Measurements from ENCODE around the gene PLCG2.
"Not testable (repeated sequence)": the region's sequence is repeated elsewhere in the genome, so short reads cannot be mapped to it uniquely, and the experiment has no call there.

PLCG2 gene

DNA sequence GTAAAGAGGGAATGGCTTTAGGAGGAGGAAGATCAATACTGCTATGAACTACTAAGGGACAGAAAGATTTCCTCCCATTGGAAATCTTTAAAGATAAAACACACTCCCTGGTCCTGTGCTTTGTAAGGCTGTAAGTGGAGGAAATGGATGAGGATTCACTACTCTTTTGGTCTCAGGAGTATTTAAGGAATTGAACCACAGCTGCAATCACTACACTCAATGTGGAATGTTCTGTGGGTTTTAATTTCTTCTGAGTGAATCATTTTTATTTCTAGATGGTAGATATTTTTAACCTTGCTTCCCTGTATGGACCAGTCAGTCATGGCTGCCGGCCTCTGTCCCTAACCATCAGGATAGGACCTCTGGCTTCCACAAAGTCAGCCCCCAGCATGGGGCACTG lies 166.6 kb downstream of the PLCG2 start:
- no peak for DNase-seq

DNA sequence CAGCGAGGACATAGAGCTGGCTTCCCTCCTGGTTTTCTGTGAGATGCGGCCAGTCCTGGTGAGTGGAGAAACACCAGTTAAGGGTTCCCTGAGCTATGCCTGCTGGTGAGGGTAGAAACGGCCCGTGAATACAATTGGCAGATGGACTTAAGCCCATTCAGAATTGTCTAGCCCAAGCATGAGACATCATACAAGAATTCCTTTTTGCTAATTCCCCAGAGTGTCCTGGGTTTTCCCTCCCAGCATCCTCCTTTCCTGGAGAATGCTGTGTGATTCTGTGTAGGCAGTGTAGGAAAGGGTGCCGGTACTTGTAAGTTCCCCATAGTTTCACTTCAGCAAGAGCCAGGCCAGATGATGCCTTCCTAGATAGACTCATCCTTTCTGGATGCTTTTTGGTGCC lies 167.1 kb downstream of the PLCG2 start:
- no peak for DNase-seq

DNA sequence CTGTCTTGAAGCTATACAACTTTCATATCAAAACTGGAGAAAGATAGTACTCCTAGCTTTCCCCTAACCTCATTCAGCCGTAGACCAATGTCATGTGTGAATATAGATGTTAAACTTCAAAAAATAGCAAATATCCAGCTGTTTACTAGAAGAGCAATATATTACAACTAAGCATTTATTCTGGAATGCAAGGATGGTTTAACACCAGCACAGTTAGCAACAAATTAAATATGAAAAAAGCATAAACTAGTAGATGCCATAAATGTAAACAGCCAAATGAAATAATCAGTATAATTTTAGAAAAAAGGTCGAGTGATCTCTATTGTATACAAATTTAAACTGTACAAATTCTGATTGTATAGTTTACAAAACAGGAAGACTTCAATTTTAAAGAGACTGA lies 172.5 kb downstream of the PLCG2 start:
- DNase-seq: no peak

DNA sequence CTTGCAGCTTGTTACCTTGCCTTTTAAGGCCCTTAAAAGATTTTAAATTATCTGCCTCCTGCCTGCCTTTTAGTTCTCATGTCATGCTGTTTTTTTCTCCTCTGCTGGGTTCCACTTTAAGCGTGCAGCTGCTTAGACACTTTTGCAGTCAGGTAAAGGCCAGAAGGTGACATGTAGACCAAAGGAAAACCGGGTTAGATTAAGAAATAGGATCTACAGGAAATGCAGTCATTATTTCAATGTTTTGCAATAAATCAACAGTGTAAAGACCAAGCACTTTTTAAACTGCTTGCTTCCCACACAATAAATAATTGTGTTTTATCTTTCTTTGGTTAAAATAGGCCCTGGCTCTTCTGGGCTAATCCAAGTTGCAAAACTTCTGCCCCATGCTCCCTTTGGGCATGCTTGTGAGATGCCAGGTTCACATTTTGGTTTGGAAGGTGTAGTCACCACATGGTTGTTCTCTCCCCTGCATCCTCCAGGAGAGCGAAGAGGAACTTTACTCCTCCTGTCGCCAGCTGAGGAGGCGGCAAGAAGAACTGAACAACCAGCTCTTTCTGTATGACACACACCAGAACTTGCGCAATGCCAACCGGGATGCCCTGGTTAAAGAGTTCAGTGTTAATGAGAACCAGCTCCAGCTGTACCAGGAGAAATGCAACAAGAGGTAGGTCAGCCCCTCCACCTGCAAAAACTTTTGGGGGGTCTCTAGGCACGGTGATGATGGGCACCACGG lies 177.3 kb downstream of the PLCG2 start:
- no peak for DNase-seq

DNA sequence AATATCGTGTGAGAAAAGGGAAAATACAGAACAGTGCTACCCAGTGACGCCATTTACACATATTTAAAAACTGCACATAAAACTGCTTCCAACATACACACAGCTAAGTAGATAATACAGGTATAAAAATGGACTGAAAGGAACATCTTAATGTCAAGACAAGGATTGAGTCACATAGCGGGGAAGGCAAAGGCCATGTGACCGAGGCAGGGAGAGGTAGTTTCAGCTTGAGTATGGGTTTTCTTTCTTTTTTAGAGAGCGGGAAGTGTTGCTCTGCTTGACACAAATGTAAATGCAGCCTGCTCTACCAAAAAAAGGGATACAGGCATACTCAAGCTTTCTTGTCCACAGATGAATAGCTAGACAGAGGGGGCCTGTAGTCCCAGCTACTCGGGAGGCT lies 185.7 kb downstream of the PLCG2 start:
- no peak for DNase-seq

DNA sequence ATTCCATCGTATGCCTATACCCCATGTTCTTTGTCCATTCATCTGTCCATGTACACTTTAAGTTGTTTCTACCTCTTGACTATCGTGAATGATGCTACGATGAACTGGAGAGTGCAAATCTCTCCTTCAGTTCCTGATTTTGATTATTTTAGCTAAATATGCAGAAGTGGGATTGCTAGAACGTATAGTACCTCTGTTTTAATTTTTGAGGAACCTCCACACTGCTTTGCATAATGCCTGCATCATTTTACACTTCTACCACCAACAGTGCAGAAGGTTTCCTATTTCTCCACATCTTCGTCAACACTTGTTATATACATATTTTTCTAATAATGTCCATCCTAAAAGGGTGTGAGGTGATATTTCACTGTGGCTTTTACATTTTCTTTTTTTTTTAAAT lies 188.3 kb downstream of the PLCG2 start:
- no peak for DNase-seq

DNA sequence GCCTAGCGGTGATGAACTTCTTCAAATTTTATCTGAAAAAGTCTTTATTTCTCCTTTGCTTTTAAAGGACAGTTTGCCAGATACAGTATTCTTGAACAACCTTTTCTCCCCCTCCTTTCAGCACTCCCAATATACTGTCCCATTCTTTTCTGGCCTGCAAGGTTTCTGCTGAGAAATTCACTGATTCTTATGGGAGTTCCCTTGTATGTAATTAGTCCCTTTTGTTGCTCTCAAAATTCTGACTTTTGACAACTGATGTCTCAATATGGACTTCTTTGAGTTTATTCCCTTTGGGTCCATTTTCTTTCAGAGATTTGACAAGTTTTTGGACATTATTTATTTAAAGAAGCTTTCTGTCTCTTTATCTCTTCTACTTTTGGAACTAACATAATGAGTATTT lies 192.8 kb downstream of the PLCG2 start:
- DNase-seq: no peak

DNA sequence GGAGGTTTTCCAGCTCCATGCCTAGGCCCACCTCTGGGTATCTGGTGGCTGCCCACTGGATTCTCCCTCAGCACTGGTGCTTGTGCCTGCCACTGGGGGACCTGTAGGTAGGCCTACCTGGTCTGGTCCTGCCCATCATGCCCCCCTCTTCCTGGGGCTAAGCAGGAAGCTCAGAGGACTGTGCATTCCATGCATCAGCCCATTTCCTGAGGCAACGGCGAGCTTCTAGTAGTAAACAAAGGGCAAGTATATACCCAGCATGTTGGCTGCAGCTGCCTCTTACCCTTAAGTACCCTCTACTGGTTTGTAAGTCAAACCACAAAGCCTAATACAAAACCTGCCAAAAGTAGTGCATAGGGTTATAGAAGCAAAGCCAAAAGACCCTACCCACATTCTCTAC lies 194.6 kb downstream of the PLCG2 start:
- no peak for DNase-seq

DNA sequence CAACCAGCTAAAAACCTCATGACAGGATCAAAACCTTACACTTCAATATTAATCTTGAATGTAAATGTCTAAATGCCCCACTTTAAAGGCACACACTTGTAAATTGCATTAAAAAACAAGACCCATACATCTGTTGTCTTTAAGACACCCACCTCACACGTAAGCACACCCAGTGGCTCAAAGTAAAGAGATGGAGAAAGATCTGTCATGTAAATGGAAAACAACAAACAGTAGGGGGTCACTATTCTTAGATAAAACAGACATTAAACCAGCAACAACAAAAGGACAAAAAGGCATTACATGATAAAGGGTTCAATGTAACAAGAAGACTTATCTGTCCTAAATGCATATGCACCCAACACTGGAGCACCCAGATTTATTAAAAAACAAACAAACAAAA lies 196.5 kb downstream of the PLCG2 start:
- DNase-seq: no peak

DNA sequence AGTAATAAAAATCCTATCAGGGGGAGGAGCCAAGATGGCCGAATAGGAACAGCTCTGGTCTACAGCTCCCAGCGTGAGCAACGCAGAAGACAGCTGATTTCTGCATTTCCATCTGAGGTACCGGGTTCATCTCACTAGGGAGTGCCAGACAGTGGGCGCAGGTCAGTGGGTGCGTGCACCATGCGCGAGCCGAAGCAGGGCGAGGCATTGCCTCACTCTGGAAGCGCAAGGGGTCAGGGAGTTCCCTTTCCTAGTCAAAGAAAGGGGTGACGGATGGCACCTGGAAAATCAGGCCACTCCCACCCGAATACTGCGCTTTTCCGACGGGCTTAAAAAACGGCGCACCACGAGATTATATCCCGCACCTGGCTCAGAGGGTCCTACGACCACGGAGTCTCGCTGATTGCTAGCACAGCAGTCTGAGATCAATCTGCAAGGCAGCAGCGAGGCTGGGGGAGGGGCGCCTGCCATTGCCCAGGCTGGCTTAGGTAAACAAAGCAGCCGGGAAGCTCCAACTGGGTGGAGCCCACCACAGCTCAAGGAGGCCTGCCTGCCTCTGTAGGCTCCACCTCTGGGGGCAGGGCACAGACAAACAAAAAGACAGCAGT lies 198.3 kb downstream of the PLCG2 start:
- not testable (repeated sequence) for DNase-seq

DNA sequence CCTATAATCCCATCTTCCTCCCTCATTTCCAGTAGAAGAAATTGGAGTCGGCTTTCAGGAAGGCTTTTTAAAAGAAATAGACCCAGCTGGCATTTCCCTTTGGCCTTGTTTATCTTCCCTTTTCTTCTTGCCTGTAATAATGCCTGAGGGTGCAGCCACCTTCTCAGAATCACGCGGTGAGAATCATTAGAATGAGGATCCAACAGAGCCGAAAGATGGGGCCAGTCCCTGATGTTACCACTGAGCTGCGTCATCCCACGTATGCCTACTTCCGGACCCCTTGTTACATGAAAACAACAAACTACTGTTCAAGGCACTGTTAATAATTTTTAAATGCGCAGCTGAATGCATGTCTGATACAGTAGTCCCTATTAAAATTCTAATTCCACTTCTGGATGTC lies 208.0 kb downstream of the PLCG2 start:
- DNase-seq: no peak

DNA sequence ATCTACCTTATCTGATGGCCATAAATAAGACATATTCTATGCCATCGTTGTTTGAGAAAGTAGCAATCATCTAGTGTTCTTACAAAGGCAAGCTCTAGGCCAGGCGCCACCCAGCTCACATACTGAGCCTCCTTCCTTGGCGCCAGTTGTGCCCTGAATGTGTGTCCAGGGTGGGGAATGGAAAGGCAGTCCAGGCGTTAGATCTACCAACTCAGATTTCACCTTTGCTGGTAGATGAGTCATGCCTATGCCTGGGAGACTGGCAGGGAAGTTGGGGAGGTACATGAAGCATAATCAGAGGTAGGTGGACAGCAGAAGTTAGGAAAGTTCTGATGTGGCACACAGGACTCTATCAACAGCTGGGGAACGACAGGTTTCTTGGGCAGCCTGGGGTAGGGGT lies 208.6 kb downstream of the PLCG2 start:
- no peak for DNase-seq

DNA sequence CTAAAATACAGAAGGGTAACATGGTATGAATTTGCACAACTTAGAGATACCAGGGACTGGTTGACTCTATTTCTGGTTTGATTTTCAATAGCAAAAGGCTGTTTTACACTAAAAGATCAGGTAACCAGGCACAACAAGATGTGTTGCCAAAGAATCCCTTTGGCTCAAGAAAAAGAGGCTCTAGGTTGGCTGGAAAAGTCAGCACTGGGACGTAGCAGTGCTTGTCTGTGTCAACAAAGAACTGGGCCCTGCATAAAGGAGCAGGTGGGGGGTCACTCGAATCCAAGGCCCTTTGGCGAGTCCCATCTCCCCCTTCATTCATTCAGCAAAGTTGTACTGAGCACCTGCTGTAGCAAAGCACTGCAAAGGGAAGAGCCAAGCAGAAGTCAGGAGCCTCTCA lies 213.8 kb downstream of the PLCG2 start:
- no peak for DNase-seq

DNA sequence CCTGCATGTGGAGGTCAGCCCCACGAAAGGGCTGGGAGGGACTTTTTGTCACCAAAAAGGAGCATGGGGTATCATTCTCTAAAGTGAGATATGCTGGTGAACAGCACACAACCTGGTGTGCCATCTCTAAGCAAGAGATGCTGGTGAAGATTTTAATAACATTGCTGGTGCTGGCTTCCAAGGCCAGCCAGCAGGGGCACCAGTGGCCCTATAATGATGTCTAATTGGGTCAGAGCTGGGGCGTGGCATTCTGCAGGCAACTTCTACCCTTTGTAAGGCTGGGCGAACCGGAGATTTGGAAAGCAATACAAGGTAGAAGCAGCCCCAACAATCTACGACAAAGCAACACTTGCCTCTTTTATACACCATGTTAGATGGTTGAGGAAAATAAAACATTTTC lies 215.4 kb downstream of the PLCG2 start:
- DNase-seq: no peak

DNA sequence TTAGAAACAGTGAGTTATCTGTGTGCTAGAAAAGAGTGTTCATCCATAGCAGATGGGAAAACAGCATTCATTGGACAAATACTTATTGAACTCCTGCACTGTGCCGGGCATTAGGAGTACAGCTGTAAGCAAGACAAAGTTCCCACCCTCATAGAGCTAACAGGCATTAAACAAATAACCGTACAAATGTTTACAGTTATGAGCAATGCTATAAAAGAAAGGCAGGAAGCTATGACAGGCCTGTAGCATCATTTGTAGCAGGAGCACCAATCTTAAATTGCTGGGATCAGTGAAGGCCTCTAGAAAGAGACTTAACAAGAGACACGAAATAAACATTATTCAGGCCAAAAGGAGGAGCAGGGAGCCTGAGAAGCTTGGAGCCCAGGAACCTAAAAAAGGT lies 216.6 kb downstream of the PLCG2 start:
- DNase-seq: no peak

DNA sequence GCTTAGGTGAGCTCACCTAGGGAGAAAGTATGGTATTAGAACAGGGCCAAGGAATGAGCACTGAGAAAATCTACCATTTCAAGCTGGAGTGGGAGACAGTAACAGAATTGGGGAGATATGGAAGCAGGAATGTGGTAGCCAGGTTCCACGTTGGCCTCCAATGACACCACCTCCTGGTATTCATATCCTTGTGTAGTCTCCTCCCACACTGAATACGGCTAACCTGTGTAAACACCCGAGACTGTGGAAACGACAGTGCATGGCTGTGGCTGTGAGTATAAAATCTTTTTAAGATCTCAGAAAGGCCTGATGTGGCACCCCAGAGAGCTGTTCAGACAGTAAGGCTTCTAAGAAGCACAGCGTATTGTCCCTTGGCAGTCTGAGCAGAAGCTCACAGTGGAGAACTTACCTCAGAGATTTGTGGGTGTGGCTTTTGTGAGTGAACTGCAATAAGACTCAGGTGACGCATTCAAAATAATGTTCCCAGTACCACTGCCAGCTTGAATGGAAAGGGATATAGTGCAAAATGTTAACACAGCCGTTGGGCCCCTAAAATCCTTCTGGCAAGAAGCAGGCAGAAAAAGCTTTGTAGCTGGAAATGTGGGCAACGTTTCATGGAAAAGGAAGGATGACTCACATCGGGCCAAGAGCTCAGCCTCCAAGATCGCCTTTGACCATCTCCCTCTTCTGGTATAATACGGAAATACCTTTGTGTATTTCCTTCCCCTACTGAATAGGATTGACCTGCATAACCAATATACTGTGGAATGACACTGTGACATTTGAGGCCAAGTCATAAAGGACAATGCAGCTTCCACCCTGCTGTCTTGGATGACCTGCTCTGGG lies 217.8 kb downstream of the PLCG2 start:
- DNase-seq: no peak

DNA sequence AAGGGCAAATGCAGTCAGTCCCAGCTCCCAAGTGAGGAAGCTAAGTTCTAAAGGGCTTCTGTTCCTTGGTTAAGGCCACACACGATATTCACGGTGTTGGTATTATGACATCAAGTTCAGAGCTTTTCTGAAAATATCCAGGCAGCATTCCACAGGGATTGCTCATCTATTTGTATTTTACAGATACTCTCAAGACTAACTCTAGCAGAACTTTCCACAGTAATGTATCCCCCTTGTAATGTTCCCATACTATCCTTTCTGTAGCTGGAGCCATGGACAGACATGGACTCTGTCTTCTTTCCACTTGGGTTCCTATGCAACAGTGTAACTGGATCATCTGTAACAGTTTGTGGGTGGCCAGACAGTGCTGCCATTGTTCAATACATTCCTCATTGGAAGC lies 218.6 kb downstream of the PLCG2 start:
- no peak for DNase-seq

DNA sequence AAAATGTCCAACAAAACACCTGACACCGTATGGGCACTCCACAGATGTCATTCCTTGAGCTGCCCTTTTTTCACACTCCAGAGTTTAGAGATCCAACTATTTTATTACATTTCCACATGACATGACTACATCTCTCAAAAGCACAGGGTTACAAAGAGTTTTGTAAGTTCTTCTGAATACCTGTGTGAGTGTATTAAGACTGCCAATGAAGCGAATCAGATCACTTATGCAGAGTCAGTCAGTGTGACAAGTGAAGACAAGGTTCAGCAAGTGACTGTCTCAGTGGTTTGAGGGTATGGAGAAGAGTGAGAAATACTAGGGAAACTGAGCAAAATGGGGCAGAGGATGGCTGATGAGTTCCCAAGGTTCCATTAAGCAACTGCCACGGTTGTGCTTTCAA lies 223.7 kb downstream of the PLCG2 start:
- DNase-seq: no peak

DNA sequence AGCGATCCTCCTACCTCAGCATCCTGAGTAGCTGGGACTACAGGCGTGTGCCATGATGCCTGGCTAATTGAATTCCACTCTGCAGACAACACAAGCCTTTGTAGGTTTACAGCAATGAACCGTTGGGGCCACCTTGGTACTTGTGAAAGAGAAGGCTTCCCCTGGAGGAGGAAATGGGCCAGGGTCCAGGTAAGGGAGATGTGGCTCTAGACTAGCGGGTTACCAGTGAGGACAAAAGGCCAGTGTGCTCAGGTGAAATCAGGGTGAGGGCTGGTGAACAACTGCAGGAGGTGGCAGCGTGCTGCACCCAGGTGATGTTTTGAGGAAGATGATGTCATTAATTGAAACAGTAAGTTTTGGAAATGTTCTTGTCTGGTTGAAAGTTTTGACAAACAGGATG lies 225.5 kb downstream of the PLCG2 start:
- no peak for DNase-seq

DNA sequence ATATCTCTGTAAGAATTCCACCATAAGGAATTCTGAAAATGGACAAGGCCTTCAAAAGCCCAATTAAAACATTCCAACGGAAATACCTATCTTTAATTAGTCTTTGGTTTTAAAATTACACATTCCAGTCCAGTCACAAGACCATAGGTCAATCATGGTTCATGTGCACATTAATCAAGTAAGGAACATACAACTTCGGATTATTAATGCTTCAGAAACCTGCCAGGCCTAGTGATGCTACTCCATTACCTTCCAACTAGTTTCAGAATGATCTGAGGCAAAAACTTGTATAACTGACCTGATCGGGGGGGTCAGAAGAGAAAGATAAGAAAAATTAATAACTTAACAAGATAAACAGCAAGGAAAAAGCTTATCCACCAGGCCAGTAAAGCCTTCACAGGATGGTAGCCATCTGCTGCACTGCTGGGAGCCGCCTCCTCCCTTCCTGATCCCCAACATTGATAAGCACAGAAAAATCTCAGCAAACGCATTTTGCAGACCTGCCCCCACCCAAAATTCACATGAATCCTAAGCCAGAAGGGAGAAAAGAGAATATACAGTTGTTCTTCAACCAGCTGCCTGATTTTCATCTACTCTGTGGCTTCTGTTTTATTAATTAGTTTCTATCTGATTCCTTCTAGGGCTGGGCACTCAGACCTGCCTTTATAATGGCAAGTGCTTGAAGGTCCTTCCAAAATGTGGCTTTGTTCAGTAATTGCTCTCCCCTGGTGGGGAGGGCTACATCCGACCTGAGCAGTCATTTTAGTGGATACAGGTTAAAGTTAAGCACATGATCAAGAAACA lies 226.1 kb downstream of the PLCG2 start:
- DNase-seq: no peak

DNA sequence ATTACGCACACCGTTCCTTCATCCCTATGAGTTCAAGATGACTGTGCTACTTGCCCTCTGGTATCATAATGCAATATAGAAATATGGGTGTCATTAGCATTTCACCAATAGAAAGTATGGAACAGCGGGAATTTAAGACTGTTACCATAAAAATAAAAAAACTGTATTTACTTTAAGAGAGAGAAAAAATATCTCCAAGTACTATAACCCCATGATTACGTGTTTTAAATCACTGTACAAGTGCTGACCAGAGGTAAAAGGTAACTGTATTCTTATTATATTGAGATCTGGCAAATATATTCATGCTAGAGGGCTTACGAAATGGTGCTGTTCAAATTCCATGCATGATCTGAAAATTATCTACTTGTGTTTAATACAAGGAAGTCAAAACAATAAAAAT lies 226.9 kb downstream of the PLCG2 start:
- DNase-seq: no peak

DNA sequence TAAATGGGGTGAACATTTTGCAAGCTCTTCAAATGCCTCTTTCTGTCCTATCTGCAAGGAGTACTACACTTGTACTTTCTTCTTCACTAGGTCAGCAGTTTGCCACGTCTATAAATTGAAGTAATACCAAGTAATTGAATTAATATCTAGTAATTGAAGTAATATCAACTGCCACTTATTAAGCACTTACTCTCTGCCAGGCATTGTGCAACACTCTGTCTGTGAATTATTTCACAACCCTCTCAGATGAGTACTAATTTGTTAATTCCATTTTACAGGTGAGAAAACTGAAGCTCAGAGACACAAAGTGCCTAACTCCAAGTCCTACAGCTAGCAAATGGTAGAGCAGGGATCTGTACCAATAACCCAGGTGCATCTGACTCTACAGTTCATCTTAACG lies 228.1 kb downstream of the PLCG2 start:
- DNase-seq: no peak

DNA sequence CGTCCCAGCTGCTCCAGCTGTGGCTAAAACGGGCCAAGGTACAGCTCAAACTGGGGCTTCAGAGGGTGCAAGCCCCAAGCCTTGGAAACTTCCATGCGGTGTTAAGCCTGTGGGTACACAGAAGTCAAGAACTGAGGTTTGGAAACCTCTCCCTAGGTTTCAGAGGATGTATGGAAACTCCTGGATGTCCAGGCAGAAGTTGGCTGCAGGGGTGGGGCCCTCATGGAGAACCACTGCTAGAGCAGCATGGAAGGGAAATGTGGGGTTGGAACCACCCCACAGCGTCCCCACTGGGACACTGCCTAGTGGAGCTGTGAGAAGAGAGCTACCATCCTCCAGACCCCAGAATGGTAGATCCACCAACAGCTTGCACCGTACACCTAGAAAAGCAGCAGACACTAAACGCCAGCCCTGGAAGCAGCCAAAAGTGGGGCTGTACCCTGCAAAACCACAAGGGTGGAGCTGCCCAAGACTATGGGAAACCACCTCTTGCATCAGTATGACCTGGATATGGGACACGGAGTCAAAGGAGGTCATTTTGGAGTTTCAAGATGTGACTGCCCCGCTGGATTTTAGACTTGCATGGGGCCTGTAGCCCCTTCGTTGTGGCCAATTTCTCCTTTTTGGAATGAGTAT lies 230.0 kb downstream of the PLCG2 start:
- no peak for DNase-seq

All from COR-L47 (cell line).